Mucosa of stomach (tissue), 1 donor: ENCODE measurements around the gene FGFR4.

Experiments used
- H3K27me3 ChIP-seq: one replicate; pipeline ENCODE4 v1.7.0; 2013; ENCODE audit warnings: mild to moderate bottlenecking, low read length; ENCODE audit not compliant: control insufficient read depth, insufficient read depth
- H3K36me3 ChIP-seq: one replicate; pipeline ENCODE4 v1.7.0; 2013; ENCODE audit warnings: low read length; ENCODE audit not compliant: control insufficient read depth, insufficient read depth
- H3K4me1 ChIP-seq: one replicate; pipeline ENCODE4 v1.7.0; 2013; ENCODE audit warnings: mild to moderate bottlenecking, low read length; ENCODE audit not compliant: control insufficient read depth, insufficient read depth
- H3K4me3 ChIP-seq: one replicate; pipeline ENCODE4 v1.7.0; 2013; ENCODE audit warnings: low read length
- H3K9ac ChIP-seq: one replicate; pipeline ENCODE4 v1.7.0; 2013; ENCODE audit warnings: mild to moderate bottlenecking, low read length, moderate library complexity
- H3K9me3 ChIP-seq: one replicate; pipeline ENCODE4 v1.7.0; 2013; ENCODE audit warnings: mild to moderate bottlenecking, low read length, moderate library complexity; ENCODE audit not compliant: control insufficient read depth
- donor health status: Pancreatic carcinoma.

The FGFR4 gene

DNA sequence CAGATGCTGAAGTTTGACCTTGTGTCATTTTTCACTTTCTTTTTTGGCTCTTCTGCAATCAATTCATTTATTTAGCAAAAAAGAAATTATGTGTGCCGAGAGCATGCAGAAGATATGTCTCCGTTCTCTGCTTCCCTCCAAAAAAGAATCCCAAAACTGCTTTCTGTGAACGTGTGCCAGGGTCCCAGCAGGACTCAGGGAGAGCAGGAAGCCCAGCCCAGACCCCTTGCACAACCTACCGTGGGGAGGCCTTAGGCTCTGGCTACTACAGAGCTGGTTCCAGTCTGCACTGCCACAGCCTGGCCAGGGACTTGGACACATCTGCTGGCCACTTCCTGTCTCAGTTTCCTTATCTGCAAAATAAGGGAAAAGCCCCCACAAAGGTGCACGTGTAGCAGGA lies 2.4 kb downstream of the FGFR4 start:
- Histone ChIP-seq H3K4me3 (no peak overlapping the region), H3K9ac (no peak overlapping the region), H3K27me3 (peaks cover 6% of the 10 kb centered on the region), H3K4me1 (peaks cover 30% of the 10 kb centered on the region), H3K36me3 (no peaks in the 10 kb centered on the region), H3K9me3 (no peaks in the 10 kb centered on the region)

DNA sequence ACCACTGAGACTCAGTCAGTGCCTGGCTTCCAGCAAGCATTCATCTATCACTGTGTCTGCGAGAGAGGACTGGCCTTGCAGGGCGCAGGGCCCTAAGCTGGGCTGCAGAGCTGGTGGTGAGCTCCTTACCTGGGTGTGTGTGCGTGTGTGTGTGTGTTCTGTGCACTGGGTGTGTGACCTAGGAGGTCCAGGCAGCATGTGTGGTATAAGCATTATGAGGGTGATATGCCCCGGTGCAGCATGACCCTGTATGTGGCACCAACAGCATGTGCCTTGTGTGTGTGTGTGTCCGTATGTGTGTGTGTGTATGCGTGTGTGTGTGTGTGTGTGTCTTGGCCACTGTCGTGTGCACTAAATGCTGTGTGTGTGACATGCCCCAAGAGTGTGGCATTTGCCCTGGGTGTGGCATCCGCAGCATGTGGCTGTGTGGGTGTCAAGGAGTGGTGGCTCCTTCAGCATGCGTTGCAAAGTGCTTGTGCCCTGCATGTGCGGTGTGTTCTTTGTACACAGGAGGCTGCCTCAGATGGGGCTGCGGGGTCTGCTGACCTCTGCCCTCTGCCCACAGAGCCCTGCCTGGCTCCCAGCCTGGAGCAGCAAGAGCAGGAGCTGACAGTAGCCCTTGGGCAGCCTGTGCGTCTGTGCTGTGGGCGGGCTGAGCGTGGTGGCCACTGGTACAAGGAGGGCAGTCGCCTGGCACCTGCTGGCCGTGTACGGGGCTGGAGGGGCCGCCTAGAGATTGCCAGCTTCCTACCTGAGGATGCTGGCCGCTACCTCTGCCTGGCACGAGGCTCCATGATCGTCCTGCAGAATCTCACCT lies 3.3 kb downstream of the FGFR4 start:
- Histone ChIP-seq H3K4me3 (no peak overlapping the region), H3K36me3 (no peaks in the 10 kb centered on the region), H3K9ac (no peak overlapping the region), H3K9me3 (no peaks in the 10 kb centered on the region), H3K4me1 (peaks cover 30% of the 10 kb centered on the region), H3K27me3 (peaks cover 6% of the 10 kb centered on the region)

DNA sequence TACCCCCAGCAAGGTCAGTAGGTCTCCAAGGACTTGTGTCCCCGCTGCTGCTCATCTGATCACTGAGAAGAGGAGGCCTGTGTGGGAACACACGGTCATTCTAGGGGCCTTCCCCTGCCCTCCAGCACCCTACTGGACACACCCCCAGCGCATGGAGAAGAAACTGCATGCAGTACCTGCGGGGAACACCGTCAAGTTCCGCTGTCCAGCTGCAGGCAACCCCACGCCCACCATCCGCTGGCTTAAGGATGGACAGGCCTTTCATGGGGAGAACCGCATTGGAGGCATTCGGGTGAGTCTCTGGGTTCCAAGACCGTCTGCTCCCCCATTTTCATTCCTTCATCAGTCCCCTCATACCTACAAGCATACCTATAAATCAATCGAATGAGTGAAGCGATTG lies 4.1 kb downstream of the FGFR4 start:
- Histone ChIP-seq H3K27me3 (peaks cover 6% of the 10 kb centered on the region), H3K4me3 (no peak overlapping the region), H3K36me3 (no peaks in the 10 kb centered on the region), H3K9me3 (no peaks in the 10 kb centered on the region), H3K4me1 (peaks cover 30% of the 10 kb centered on the region), H3K9ac (no peak overlapping the region)

DNA sequence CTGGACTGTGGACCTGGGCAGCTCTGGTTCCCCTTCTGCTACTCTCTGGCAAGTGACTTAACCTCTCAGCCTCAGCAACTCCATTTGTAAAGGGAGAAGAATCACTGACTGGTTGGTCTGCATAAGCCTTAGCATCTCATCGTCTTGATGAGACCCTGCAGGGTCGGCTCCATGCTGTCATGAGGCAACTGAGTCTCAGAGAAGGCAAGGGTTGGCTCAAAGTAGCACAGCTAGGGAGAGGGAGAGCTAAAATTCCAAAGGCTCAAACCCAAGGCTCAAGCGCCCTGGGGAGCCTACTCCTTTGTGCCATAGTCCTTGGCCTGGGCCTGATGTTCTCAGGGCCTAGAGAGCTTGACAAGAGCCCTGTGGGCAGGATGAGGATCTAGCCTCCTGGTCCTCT lies 4.5 kb downstream of the FGFR4 start:
- H3K4me3 ChIP-seq, result no peak overlapping the region
- H3K9me3 ChIP-seq, result no peaks in the 10 kb centered on the region
- H3K4me1 ChIP-seq, result peaks cover 26% of the 10 kb centered on the region
- H3K27me3 ChIP-seq, result peaks cover 6% of the 10 kb centered on the region
- H3K9ac ChIP-seq, result no peak overlapping the region
- no peaks in the 10 kb centered on the region for H3K36me3 ChIP-seq

DNA sequence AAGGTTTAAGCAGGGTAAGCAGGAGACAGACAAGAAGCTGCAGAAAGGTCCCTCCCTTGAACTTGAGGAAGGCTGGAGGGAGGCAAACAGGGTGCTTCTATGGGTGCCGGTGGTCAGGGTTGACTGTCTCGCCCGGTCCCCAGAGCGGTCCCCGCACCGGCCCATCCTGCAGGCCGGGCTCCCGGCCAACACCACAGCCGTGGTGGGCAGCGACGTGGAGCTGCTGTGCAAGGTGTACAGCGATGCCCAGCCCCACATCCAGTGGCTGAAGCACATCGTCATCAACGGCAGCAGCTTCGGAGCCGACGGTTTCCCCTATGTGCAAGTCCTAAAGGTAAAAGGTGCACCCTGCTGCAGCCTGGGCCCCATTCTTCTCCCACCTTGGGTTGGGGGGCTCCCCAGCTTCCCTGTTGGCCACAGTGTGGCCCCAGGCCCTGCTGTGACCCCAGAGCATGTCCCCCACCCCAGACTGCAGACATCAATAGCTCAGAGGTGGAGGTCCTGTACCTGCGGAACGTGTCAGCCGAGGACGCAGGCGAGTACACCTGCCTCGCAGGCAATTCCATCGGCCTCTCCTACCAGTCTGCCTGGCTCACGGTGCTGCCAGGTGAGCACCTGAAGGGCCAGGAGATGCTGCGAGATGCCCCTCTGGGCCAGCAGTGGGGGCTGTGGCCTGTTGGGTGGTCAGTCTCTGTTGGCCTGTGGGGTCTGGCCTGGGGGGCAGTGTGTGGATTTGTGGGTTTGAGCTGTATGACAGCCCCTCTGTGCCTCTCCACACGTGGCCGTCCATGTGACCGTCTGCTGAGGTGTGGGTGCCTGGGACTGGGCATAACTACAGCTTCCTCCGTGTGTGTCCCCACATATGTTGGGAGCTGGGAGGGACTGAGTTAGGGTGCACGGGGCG lies 5.7 kb downstream of the FGFR4 start:
- Histone ChIP-seq H3K4me3 (no peak overlapping the region), H3K9me3 (no peaks in the 10 kb centered on the region), H3K9ac (no peak overlapping the region), H3K27me3 (peaks cover 2% of the 10 kb centered on the region), H3K36me3 (no peaks in the 10 kb centered on the region), H3K4me1 (peaks cover 20% of the 10 kb centered on the region)

DNA sequence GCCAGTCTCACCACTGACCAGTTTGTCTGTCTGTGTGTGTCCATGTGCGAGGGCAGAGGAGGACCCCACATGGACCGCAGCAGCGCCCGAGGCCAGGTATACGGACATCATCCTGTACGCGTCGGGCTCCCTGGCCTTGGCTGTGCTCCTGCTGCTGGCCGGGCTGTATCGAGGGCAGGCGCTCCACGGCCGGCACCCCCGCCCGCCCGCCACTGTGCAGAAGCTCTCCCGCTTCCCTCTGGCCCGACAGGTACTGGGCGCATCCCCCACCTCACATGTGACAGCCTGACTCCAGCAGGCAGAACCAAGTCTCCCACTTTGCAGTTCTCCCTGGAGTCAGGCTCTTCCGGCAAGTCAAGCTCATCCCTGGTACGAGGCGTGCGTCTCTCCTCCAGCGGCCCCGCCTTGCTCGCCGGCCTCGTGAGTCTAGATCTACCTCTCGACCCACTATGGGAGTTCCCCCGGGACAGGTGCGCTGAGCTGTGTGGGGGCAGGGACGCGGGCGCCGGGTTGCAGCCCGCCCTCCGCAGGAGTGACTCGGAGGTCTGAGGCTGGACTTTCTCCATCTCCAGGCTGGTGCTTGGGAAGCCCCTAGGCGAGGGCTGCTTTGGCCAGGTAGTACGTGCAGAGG lies 6.5 kb downstream of the FGFR4 start:
- H3K27me3 ChIP-seq, result no peaks in the 10 kb centered on the region
- peaks cover 20% of the 10 kb centered on the region for H3K4me1 ChIP-seq
- no peaks in the 10 kb centered on the region for H3K9me3 ChIP-seq
- H3K4me3 ChIP-seq, result no peak overlapping the region
- no peak overlapping the region for H3K9ac ChIP-seq
- no peaks in the 10 kb centered on the region for H3K36me3 ChIP-seq

DNA sequence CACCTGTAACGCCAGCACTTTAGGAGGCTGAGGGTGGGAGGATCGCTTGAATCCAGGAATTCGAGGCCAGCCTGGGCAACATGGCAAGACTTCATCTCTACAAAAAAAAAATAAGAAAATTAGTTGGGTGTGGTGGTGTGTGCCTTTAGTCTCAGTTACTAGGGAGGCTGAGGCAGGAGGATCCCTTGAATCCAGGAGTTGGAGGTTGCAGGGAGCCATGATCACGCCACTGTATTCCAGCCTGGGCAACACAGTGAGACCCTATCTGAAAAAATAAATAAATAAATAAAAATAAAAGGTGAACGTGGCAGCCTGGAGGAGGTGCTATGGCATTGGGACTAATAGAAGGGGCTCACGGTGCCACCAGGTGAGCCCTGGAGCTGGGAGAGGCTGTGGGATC lies 7.1 kb downstream of the FGFR4 start:
- H3K9ac ChIP-seq, result no peak overlapping the region
- H3K4me3 ChIP-seq, result no peak overlapping the region
- peaks cover 19% of the 10 kb centered on the region for H3K4me1 ChIP-seq
- H3K27me3 ChIP-seq, result no peaks in the 10 kb centered on the region
- no peaks in the 10 kb centered on the region for H3K9me3 ChIP-seq
- no peaks in the 10 kb centered on the region for H3K36me3 ChIP-seq

DNA sequence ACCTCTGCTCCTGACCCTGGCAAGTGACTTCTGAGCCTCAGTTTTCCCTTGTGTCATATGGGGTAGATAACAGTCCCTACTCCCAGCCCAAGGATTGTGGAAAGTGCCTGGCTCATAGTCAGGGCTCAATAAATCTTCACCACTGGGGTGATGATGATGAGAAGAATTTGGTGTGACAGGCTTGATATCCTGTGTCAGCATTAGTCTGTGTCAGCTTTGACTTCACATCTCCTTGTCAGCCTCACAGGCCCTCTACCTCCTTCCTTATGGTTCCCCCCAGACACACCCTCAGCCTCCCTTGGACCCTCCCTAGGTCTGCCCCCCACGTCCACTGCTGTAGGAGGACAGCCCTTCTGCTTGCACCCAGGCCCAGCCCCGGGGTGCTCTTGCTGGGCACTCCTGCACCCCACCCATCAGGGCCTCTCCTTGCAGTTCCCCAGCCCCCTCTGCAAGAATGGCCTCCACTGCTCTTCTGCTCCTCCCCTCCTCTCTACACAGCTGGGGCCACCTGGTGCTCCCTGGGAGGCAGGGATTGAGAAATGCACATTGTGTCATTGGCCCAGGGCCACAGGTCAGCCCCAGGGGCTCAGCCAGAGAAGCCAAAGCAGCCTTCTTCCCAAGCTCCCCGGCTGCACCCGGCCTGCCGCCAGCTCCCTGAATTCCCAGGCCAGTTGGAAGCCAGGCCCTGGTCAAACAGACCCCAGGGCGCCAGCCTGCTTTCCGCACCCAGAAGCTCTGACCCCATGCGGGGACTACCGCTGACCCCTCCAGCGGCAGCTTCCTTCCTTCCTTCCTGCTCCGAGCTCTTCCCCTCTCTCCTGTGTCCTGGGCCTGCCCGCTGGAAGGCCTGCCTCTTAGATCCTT lies 7.7 kb downstream of the FGFR4 start:
- Histone ChIP-seq H3K4me1 (peaks cover 22% of the 10 kb centered on the region), H3K4me3 (no peak overlapping the region), H3K9me3 (no peaks in the 10 kb centered on the region), H3K9ac (no peak overlapping the region), H3K36me3 (no peaks in the 10 kb centered on the region), H3K27me3 (no peaks in the 10 kb centered on the region)

DNA sequence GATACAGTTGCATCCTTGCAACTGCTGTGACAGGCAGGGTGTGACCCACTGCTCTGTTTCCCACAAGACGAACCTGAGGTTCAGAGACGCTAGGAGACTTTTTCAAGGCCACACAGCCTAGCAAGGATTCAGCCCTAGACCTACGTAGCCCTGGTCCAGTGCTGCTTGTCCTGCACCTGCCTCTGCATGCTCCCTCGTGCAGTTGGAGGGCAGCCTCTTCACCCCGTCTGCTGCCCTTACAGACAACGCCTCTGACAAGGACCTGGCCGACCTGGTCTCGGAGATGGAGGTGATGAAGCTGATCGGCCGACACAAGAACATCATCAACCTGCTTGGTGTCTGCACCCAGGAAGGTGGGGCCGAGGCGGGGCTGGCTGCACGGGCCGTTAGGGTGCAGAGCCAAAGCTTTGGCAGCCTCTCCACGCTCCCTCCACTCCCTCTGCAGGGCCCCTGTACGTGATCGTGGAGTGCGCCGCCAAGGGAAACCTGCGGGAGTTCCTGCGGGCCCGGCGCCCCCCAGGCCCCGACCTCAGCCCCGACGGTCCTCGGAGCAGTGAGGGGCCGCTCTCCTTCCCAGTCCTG lies 8.5 kb downstream of the FGFR4 start:
- peaks cover 16% of the 10 kb centered on the region for H3K4me1 ChIP-seq
- H3K36me3 ChIP-seq, result no peaks in the 10 kb centered on the region
- H3K9me3 ChIP-seq, result no peaks in the 10 kb centered on the region
- H3K9ac ChIP-seq, result no peak overlapping the region
- H3K4me3 ChIP-seq, result no peak overlapping the region
- H3K27me3 ChIP-seq, result no peaks in the 10 kb centered on the region

DNA sequence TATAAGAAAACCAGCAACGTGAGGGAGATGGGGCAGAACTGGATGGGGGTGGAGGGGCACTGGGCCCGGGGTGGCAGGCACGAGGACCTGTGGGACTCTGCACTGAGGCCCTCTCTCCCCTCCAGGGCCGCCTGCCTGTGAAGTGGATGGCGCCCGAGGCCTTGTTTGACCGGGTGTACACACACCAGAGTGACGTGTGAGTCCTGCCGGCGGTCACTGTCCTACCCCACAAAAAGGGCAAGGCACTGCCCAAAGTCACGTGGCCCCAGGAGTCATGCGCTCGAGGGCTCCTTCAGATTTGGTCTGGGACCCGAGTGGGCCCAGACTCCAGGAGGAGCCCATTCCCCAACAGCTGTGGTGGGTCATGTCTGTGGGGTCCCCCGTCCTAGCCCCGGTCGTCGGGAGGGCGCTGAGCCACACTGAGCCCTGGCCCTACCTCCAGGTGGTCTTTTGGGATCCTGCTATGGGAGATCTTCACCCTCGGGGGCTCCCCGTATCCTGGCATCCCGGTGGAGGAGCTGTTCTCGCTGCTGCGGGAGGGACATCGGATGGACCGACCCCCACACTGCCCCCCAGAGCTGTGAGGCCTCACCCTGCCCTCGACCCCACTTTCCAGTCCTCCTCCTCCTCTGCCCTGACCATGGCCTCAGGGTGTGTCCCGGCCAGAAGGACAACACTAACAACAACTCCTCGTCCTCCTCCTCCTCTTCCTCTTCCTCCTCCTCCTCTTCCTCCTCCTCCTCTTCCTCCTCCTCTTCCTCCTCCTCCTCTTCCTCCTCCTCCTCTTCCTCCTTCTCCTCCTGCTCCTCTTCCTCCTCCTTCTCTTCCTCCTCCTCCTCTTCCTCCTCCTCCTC lies 9.7 kb downstream of the FGFR4 start:
- H3K9me3 ChIP-seq, result no peaks in the 10 kb centered on the region
- no peaks in the 10 kb centered on the region for H3K36me3 ChIP-seq
- peaks cover 15% of the 10 kb centered on the region for H3K4me1 ChIP-seq
- no peak overlapping the region for H3K4me3 ChIP-seq
- H3K27me3 ChIP-seq, result no peaks in the 10 kb centered on the region
- no peak overlapping the region for H3K9ac ChIP-seq
